HG02610 (cell line): ENCODE results near the gene PLPP3.

Source experiments
- ATAC-seq: cut with Tn5 transposase; IDR thresholded peaks from one replicate; pipeline ENCODE4 v1.9.1; 2021; ENCODE audit warnings: mild to moderate bottlenecking, moderate library complexity; ENCODE audit not compliant: unreplicated experiment

PLPP3 gene

GRCh38 chr1:56576880-56577405, 2.4 kb downstream of the PLPP3 start:
- ATAC-seq, result no peak

GRCh38 chr1:56575865-56576264, 3.5 kb downstream of the PLPP3 start:
- ATAC-seq, result no peak

- no peak for ATAC-seq
Observed at GRCh38 chr1:56574794-56575193, 4.6 kb downstream of the PLPP3 start.

DNA sequence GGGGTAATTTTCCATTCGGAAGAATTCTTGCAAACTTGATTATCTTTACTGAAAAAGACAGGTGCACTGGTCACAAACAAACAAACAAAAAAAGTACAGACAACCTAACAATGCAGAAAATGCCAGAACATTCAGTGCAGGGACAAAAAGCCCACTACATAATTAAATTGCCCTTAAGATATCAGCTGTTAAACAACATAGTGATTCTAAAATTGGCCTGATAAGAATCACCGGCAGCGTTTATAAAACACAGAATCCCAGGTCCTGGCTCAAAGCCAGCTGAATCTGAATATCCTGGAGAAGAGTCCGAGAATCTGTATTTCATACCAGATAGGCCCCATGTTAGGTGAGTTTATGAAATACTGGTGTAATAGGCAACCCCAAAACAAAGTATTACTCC, 6.1 kb downstream of the PLPP3 start:
- ATAC-seq, result no peak

GRCh38 chr1:56572334-56573050, 6.9 kb downstream of the PLPP3 start:
- no peak for ATAC-seq

GRCh38 chr1:56571448-56571847, 7.9 kb downstream of the PLPP3 start:
- no peak for ATAC-seq

DNA sequence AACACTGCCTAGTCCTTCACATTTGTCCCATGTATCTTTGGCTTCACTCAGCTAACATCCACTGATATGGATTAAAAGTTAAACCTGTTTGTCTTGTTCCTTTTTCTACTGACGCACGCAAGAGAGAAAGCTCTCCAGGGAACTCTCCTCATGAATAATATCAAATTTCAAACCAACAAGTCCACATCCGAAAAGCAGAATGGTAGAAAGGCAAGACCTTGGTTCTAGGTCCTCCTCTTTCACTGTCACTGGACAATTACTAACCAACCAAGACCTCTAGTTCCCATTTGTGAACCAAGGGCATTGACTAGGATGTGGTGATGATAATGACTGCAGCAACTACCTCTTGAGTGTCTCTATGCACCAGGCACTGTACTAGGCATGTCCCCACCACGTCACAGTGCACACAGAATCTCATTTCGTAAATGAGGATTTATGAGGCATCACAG, 8.4 kb downstream of the PLPP3 start:
- ATAC-seq, result no peak

DNA sequence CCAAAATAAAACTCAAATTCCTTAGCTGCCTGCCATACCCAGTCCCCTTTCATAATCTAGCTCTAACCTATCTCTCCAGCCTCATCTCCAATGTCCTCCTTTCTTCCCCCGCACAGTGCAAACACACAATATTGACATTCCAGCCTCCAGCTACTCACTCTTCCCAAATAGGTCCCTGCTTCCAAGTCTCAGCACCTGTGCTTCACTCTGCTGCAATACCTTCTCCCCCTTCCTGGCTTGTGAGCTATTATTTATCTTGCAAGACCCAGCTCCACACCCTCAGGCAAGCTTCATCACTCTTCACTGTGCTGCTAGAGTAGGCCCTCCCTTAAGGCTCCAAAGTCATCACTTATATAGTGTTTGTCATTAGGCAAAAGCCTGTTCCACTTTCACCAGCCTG, 9.7 kb downstream of the PLPP3 start:
- ATAC-seq, result no peak

- no peak for ATAC-seq
Observed at GRCh38 chr1:56566994-56567393, 12.4 kb downstream of the PLPP3 start.

- ATAC-seq, result no peak
Observed at GRCh38 chr1:56566061-56566744, 13.2 kb downstream of the PLPP3 start.

DNA sequence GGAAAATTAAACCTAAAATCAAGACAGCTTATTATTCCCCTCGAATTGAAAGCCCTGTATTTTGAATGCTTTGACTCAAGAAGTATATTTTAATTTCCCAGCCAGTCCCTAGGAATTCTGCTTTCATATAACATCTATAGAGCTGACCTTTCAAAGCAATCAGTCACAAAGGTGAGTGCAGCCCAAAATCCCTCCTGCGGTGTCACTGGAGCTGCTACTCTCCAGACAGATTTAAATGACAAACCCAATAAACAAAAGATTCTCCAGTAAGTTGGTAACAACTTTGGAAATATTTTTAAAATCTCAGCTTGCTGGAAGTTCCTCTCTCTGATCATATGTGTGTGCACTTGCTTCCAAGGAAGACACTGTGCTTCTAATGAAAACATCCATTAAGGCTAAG, 14.7 kb downstream of the PLPP3 start:
- ATAC-seq, result no peak

DNA sequence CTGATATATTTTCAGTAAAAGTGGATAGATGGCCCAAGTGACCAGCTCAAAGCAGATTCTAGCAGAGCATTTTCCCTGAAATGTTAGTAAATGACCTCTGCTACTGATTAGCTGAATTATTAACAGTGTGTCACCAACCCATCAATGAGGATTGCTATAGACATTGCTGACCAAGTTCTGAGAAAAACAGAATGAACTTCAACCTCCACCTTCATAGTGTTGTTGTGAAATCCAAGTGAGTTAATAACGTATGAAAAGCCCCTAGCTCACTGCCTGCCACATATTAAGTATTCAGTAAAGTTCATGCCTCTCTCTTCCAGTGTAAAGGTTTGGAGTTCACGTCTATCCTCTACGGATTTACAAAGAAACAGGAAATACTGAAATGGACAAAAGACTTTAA, 15.8 kb downstream of the PLPP3 start:
- no peak for ATAC-seq

- no peak for ATAC-seq
Observed at GRCh38 chr1:56562891-56563452, 16.4 kb downstream of the PLPP3 start.

- no peak for ATAC-seq
Observed at GRCh38 chr1:56561227-56562019, 17.9 kb downstream of the PLPP3 start.

- no peak for ATAC-seq
Observed at GRCh38 chr1:56557746-56558145, 21.6 kb downstream of the PLPP3 start.

DNA sequence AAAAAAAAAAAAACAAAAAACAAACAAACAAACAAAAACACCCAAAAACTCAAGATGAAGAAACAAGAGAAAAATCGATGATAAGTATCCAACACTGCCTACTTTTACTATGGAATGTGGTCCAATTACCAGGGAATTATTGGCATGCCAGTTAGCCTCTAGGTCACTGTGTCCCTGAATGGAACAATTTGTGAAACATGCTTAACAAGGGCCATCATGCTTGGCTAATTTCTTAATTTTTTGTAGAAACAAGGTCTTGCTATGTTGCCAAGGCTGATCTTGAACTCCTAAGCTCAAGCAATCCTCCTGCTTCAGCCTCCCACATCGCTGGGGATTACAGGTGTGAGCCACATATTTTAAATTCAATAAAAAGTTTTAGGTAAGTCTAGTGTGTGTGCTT, 23.9 kb downstream of the PLPP3 start:
- ATAC-seq, result no peak

GRCh38 chr1:56553046-56553445, 26.3 kb downstream of the PLPP3 start:
- ATAC-seq, result no peak

GRCh38 chr1:56552349-56552748, 27.0 kb downstream of the PLPP3 start:
- no peak for ATAC-seq

GRCh38 chr1:56551691-56552090, 27.7 kb downstream of the PLPP3 start:
- no peak for ATAC-seq

- no peak for ATAC-seq
Observed at GRCh38 chr1:56550859-56551188, 28.5 kb downstream of the PLPP3 start.

DNA sequence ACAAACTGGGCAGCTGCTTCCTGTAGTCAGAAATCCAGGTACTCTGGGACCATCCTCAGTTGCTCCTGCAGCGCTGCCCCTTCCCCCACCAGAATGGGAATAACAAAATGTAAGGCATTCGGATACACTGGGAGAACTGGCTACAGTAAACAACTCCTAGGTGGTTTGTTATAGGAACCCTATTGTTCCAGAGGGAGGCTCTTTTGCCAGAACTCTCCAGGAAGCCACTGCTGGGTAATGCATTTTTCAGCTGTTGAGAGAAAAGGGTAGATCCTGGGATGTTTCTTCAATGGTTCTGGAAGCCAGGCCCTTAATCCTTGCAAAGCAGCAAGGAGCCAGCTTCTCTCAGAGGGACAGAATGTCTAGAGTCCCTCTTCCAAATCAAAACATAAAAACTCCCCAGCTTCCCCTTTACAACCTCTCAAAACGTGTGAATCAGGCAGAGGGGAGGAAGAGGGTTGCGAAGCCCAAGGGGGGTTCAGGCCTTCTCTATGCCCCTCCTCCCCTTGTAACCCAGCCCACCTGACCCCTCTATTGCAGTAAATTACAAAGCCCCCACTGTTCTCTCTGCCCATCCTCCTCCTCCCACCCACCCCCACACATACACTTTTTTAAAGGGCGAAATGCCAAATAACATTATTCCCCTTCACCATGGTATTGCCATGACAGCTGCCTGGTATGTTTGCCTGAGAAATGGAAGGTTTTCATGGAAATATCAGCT, 29.1 kb downstream of the PLPP3 start:
- ATAC-seq, result no peak
